GM21737 (cell line): ENCODE data around the gene VIM.
"Not testable (repeated sequence)": the region's sequence is repeated elsewhere in the genome, so short reads cannot be mapped to it uniquely, and the experiment has no call there.

Experiments
- ATAC-seq: cut with Tn5 transposase; IDR thresholded peaks from one replicate; pipeline ENCODE4 v1.9.1; 2021; ENCODE audit warnings: mild to moderate bottlenecking, moderate library complexity; ENCODE audit not compliant: unreplicated experiment

VIM gene

GRCh38 chr10:17231788-17232187, 3.7 kb downstream of the VIM start:
- no peak for ATAC-seq

- ATAC-seq, result no peak
Measured at GRCh38 chr10:17232276-17232960, 4.4 kb downstream of the VIM start.

GRCh38 chr10:17233286-17233991, 5.4 kb downstream of the VIM start:
- no peak for ATAC-seq

- ATAC-seq, result no peak
Measured at GRCh38 chr10:17234431-17234945, 6.4 kb downstream of the VIM start.

GRCh38 chr10:17235136-17235535, 7.1 kb downstream of the VIM start:
- no peak for ATAC-seq

- no peak for ATAC-seq
Measured at GRCh38 chr10:17236468-17237148, 8.6 kb downstream of the VIM start.

- no peak for ATAC-seq
Measured at GRCh38 chr10:17237149-17237527, 9.1 kb downstream of the VIM start.

GRCh38 chr10:17237915-17238444, 9.9 kb downstream of the VIM start:
- ATAC-seq, result no peak

- ATAC-seq, result no peak
Measured at GRCh38 chr10:17238445-17239291, 10.6 kb downstream of the VIM start.

GRCh38 chr10:17239345-17240085, 11.5 kb downstream of the VIM start:
- ATAC-seq, result no peak

GRCh38 chr10:17240096-17240495, 12.1 kb downstream of the VIM start:
- ATAC-seq, result no peak

- ATAC-seq, result no peak
Measured at GRCh38 chr10:17240616-17241015, 12.6 kb downstream of the VIM start.

- ATAC-seq, result no peak
Measured at GRCh38 chr10:17241611-17242333, 13.7 kb downstream of the VIM start.

- ATAC-seq, result no peak
Measured at GRCh38 chr10:17244700-17245365, 16.8 kb downstream of the VIM start.

- no peak for ATAC-seq
Measured at GRCh38 chr10:17247210-17247609, 19.2 kb downstream of the VIM start.

- no peak for ATAC-seq
Measured at GRCh38 chr10:17248964-17249363, 20.9 kb downstream of the VIM start.

GRCh38 chr10:17249820-17250219, 21.8 kb downstream of the VIM start:
- ATAC-seq, result no peak

GRCh38 chr10:17250736-17251135, 22.7 kb downstream of the VIM start:
- no peak for ATAC-seq

- not testable (repeated sequence) for ATAC-seq
Measured at GRCh38 chr10:17254543-17255050, 26.6 kb downstream of the VIM start.
